ENCODE measurements around the gene DDO.
"Not testable (repeated sequence)": the region's sequence is repeated elsewhere in the genome, so short reads cannot be mapped to it uniquely, and the experiment has no call there.

The DDO gene

GRCh38 chr6:110367825-110368224, 47.5 kb downstream of the DDO start:
- DNase-seq (ENCODE audit: low spot score), result no peak

DNA sequence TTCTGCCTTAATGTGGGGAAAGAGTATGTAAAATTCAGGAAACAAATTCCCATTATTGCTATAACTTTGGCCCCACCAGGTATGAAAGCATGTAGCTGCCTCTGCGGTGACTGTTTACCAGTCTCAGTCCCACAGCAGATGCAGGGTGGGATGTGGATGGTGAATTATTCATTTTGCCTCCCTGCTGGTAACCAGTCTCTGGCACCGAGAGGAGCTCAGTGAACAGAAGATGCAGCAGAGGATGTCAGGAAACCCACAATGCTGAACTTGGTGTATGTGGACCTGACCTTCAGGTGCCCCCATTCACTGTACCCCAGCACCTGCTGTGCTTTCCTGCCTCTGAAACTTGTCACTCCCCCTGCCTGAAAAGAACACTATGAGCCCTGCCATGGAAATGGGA, 48.4 kb downstream of the DDO start:
- no peak for DNase-seq (ENCODE audit: low spot score)

DNA sequence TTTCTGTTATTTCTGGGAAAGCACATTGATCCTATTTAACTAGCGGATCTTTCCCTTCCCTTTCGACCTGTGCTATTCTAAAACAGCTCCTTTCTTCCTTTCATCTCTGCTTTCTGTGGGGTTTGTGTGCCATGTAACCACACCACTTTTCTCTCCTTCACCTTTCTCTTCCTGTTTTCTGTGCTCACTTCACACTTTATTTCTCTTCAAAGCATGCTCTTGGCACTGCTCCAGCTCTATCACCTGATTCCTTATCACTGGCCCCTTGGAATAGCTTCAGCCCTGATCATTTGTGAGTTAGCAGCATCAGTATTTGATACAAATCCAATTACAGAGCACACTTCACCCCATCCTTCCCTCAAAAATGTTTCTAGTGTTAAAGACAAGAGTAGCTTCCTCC, 49.1 kb downstream of the DDO start:
- DNase-seq (ENCODE audit: low spot score), result no peak

GRCh38 chr6:110364364-110365105, 50.8 kb downstream of the DDO start:
- DNase-seq (ENCODE audit: low spot score), result no peak

DNA sequence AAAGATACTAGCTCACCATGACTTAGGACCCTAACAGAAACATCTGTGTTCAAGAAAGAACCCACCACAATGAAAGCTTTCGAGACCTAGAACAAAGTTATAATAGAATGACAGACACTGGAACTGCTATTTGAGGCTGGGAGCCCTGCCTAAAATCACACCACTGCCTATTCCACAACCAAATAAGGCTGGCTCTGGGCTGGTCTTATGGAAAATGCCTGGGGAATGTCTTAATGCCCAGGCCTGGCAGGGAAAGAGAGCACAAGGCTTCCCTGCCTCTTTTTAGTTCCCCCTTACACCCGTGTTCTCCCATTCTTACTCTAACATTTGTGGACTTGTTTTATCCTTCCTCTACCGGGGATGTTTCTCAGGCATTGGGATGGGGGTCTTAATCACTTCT, 51.6 kb downstream of the DDO start:
- DNase-seq (ENCODE audit: low spot score), result no peak

DNA sequence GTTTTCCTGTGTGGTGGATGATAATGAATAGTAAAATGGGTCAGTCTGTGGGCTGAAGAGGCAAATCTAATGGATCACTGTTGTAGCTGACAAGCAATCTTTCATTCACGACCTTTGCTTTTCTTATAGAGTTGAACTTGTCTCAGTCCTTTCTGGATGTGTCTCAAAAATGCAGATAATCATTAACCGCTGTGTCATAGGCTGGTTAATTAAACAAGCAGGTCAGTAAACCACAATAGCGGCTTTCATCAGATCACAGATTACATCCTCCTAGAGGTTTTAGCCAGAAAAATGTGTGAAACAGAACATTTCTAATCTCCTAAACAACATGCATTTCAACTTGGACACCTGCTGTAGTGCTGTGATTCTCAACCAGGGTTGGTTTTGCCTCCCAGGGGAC, 54.7 kb downstream of the DDO start:
- no peak for DNase-seq (ENCODE audit: low spot score)

GRCh38 chr6:110359556-110359955, 55.8 kb downstream of the DDO start:
- no peak for DNase-seq (ENCODE audit: low spot score)

DNA sequence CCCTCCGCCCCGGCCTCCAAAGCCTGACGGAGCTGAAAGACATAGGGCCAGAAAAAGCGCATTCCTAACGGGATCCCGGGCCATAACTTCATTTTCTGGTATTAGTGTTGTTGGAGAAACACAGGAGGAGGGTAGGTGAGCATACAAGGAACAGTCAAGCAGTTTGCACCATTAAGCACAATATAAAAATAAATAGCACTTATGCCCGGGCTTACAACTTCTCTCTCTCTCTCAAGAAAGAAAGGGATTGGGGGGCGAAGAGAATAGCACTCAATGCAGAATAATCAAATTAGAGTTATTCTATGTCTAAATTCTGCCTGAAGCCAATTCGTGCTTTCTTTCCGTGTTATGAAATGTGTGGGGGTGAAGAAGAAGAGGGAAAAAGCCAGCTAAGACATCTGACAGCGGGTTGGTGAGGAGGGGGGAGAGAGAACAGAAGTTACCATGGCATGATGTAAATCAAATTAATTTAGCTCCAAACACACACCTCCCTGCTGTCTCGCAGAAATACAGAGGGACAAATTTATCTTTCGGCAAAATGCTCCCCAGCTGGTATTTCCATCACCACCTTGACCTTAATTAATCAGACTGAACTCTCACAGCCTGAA, 56.7 kb downstream of the DDO start:
- no peak for DNase-seq (ENCODE audit: low spot score)

GRCh38 chr6:110357664-110358552, 57.5 kb downstream of the DDO start, which contains the start of gene METTL24:
METTL24 (minus strand) TSS chr6:110358349; CDS start chr6:110358272, 77 bp downstream.
- no peak for DNase-seq (ENCODE audit: low spot score)

- no peak for DNase-seq (ENCODE audit: low spot score)
These were observed 58.1 kb downstream of the DDO start for GRCh38 chr6:110357298-110357663.

DNA sequence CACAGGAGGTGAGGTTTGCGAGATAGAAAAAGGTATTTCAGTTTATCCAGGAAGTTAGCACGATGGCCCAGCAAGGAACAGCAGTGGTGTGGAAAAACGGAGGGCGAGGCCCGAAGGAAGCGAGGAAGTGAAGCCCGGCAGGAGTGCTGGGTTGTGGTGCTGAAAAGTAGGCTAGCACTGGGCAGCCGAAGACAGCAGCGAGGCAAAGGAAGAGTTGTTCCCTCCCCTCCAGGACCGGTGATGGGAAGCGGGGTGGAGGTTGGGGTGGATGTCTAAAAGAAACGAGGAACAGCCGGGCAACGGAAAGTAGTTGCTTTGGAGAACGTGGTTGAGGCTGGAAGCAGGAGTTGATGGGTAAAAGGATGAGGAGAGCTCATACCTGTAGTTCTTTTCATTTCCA, 58.6 kb downstream of the DDO start:
- DNase-seq (ENCODE audit: low spot score), result no peak

GRCh38 chr6:110355727-110356126, 59.6 kb downstream of the DDO start:
- no peak for DNase-seq (ENCODE audit: low spot score)

GRCh38 chr6:110355022-110355421, 60.4 kb downstream of the DDO start:
- DNase-seq (ENCODE audit: low spot score), result no peak

DNA sequence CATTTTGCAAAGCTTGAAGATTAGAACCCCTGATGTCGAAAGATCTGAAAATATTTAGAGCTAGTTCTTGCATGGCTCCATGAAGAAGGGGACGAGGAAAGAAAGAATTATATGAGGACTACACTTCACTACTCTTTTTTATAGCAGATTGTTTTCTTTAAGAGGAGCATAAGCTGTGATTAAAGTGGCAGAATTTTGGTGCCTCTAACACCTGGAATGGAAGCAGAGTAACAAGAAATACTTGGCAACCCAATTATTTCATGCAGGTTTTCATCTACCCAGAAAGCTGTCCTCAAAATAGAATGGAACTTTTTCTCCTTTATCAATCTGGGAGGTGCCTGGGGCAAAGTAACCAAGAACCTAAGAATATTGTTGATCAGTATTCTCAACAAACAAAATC, 61.2 kb downstream of the DDO start:
- DNase-seq (ENCODE audit: low spot score), result no peak

- no peak for DNase-seq (ENCODE audit: low spot score)
These were observed 61.8 kb downstream of the DDO start for GRCh38 chr6:110353457-110354001.

GRCh38 chr6:110352563-110353262, 62.7 kb downstream of the DDO start:
- no peak for DNase-seq (ENCODE audit: low spot score)

GRCh38 chr6:110351986-110352385, 63.4 kb downstream of the DDO start:
- no peak for DNase-seq (ENCODE audit: low spot score)

DNA sequence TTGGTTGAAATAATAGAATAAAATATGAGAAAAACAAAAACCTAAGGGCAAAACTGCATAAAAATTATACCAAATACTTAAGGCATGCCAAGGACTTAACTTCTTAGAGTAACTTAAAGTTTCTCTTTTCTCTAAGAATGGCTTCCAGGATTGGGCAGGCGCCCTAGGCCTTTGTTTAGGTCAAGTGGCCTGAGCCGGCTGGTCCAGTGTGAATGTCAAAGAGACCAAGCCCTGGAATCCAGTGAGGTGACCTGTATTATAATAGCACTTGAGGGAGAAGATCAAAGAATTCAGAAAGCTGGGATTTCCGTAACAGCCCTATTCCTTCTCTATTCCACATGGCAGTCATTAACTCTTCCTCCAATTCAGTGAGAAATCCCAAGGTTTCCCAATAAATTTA, 63.8 kb downstream of the DDO start:
- DNase-seq (ENCODE audit: low spot score), result no peak

DNA sequence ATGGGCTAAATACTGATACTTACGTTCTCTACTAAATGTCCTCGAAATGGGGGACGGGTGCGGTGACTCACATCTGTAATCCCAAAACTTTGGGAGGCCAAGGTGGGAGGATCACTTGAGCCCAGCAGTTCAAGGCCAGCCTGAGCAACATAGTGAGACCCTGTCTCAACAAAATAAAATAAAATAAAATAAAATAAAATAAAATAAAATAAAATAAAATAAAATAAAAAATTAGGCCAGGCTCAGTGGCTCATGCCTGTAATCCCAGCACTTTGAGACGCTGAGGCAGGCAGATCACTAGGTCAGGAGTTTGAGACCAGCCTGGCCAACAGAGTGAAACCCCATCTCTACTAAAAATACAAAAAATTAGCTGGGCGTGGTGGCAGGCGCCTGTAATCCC, 64.8 kb downstream of the DDO start:
- DNase-seq (ENCODE audit: low spot score), result not testable (repeated sequence)

- no peak for DNase-seq (ENCODE audit: low spot score)
These were observed 66.2 kb downstream of the DDO start for GRCh38 chr6:110348961-110349690.

GRCh38 chr6:110345025-110345424, 70.3 kb downstream of the DDO start:
- no peak for DNase-seq (ENCODE audit: low spot score)
